HG03432 (cell line): ENCODE measurements around the gene CTBS.
A peak's percentile ranks its signal among the peaks of the same experiment; 100 is the strongest.

Experiments used
- ATAC-seq: cut with Tn5 transposase; IDR thresholded peaks from one replicate; pipeline ENCODE4 v1.9.1; 2021; ENCODE audit warnings: mild to moderate bottlenecking, moderate library complexity; ENCODE audit not compliant: unreplicated experiment

The CTBS gene

DNA sequence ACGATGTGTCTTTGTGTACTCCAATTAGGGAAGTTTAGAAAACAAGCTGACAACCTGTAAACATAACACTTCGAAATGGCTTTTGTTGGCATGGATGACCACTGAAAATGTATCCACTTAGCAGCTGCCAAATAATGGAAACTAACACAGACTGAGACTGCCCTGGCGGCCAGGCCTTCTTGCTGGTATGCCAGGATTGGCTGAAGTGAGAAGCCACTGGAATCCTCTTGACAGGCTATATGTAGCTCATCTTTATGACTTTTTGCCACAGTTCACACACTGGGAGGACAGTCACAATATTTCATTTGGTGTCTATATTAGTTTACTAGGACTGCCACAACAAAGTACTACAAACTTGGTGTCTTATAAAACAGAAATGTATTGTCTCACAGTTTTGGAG is 12.9 kb upstream of the CTBS start:
- ATAC-seq, result no peak

DNA sequence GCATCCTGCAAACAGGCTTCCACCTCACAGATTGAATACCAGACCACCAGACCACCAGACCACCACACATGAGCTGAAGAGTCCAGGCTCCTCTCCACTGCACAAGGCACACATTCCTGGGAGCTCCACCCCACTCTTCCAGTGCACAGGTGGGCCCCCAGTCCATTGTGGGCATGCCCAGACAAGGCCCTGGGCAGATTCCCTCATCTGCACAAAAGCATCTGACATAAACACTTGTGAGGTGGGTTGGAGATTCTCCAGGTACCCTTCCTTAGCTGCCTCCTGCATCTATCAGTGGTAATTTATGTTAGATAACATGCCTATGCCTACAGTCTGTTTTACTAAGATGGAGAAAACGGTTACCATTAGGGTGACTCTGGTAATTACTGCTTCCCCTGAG is 11.6 kb upstream of the CTBS start:
- ATAC-seq, result no peak

DNA sequence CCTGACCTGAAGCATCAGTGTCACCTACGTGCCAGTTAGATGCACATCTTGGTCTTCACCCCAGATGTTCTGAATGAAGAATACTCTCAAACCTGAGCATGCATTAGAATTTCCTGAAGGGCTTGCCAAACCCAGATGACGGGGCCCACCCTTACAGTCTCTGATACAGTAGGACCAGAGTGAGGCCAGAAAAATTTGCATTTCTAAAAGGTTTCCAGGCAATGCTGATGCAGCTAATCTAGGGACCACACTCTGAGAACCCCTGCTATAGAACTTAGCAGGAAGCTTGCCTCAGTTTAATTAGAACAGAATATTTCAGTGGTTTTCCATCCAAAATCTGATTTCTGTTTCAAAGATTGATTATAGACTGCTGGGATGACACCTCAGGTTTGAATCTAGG is 9.9 kb upstream of the CTBS start:
- peak; percentile 49 for ATAC-seq

GRCh38 chr1:84583648-84584047 is 9.4 kb upstream of the CTBS start:
- ATAC-seq, result no peak

GRCh38 chr1:84582802-84583587 is 8.8 kb upstream of the CTBS start:
- peak; percentile 67 for ATAC-seq

GRCh38 chr1:84581648-84582047 is 7.4 kb upstream of the CTBS start:
- ATAC-seq, result no peak

DNA sequence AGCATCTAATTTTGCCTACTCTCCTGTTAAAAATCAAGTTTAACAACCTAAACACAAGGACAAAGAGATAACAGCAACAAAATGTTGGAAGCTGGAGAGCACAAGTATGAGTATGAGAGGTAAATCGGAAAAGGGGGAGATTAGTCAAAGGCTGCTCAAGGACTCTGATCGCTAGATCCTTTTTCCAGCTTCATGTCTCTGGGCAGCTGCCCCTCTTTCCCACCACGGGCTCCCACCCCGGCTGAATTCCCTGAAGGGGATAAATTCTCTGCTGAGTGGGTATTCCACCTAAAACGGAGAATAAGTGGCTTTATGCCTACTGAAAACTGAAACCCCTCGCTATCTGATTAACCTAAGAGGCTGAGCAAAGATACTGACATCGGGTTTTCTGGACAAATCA is 696 bp upstream of the CTBS start:
- ATAC-seq, result no peak

DNA sequence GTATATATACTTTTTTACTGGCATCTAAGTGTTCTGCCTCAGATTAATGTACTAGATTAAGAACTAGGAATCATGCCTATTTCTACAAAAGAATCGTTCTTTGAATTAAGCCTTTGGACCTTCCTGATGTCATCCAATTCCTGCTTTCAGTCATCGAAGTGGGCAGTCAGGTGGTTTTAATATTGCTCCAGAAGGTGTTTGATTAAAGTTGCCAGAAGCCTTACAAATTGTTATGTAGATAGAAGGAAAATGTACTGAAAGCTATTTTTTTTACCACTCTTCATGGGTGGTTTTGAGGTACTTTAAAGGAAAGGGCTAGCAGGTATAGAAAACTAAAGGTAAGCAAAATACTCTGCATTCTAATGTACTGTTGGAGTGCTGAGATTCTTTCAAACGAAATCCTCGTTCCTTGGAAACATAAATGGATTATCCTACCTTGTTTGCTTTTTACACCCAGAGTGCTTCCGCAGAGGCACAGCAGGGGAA is 716 bp downstream of the CTBS start:
- no peak for ATAC-seq

- ATAC-seq, result no peak
Measured at GRCh38 chr1:84571150-84571535, 3.1 kb downstream of the CTBS start.

GRCh38 chr1:84570436-84571149 is 3.6 kb downstream of the CTBS start:
- ATAC-seq, result no peak

DNA sequence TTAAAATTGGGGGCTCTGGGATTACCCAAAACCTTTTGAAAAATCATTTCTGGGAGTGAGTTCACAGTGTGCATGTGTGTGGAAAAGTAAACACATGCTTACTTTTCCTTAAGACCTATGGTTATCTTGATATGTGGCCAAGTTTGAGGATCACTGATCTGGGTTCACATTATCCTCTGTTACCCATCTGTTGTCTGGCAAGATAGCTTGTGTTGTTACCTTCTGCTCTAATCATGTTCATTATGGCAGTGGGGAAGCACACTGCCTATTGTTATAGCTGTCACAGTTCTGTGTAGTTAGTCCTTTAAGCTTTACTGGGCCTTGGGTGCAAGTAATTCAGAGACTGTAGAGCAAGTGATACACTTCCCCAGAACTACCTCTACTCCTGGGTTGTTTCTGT is 5.0 kb downstream of the CTBS start:
- no peak for ATAC-seq

DNA sequence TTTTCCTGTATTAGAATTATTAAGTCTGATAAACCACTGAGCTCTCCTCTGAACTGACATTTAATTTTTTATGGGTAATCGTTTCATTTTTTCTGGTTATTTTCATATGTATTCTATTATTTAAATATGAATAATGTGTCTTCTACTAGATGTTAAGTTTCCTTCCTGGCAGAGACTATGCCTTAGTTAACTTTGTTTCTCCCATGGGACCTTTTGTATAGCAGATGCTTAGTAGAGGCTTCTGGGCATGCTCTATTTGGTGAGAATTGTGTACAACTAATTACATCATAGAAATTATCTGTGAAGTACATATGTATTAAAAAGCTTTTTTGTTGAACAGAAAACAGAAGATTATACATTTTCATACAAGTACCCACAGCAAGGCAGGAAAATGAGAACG is 23.4 kb downstream of the CTBS start:
- ATAC-seq, result no peak

DNA sequence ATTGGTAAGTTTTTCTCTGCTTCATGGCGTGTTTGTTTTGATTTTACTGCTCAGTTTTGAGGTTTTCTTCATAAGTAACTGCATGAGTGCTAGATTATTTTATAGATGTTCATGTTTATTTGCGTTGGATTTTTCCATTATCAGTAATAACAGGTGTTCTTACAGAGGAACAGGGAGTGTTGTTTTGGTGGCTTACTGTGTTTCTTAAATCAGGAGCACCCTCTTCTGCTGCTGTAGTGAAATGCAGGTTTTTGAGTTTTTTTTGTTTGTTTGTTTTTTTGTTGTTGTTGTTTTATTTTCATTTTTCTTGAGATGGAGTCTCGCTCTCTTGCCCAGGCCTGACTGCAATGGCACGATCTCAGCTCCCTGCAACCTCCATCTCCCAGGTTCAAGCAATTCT is 32.6 kb downstream of the CTBS start:
- no peak for ATAC-seq

GRCh38 chr1:84540759-84541158 is 33.5 kb downstream of the CTBS start:
- ATAC-seq, result no peak

GRCh38 chr1:84539972-84540371 is 34.3 kb downstream of the CTBS start:
- ATAC-seq, result no peak

- no peak for ATAC-seq
Measured at GRCh38 chr1:84538599-84538998, 35.6 kb downstream of the CTBS start.

GRCh38 chr1:84525779-84526178 is 48.5 kb downstream of the CTBS start:
- no peak for ATAC-seq

DNA sequence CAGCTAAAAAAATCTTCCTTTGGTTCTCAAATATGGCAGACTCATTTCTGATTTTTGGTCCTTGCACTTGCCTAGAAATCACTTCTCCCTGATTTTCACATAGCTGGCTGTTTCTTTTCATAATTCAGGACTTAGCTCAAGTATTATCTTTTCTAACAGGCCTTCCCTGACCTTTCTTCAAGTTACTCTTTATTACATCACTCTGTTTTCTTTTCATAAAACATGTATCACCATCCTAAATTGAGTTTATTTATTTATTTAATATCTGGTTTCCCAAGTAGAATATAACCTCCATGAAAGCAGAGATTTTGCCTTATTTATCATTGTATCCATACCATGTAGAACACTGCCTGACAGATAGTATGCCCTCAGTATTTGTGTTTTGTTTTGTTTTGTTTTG is 49.6 kb downstream of the CTBS start:
- ATAC-seq, result no peak

DNA sequence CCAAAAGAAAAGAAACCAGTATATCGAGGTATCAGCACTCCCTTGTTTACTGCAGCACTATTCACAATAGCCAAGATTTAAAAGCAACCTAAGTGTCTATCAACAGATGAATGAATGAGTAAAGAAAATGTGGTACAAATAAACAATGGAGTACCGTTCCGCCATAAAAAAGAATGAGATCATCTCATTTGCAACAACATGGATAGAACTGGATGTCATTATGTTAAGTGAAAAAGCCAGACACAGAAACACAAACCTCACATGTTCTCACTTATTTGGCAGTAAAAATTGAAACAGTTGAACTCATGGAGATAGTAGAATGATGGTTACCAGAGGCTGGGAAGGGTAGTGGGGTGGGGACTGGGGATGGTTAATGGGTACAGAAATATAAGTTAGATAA is 63.6 kb downstream of the CTBS start:
- ATAC-seq, result no peak

GRCh38 chr1:84510165-84510564 is 64.1 kb downstream of the CTBS start:
- no peak for ATAC-seq

DNA sequence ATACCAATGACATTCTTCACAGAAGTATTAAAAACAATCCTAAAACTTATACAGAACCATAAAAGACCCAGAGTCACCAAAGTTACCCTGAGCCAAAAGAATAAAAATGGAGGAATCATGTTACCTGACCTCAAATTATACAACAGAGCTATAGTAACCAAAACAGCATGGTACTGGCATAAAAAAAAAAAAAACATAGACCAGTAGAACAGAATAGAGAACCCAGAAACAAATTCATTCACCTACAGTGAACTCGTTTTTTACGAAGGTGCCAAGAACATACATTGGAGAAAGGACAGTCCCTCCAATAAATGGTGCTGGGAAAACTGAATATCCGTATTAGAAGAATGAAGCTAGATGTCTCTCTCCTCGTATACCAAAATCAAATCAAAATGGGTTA is 65.2 kb downstream of the CTBS start:
- ATAC-seq, result no peak

GRCh38 chr1:84508510-84508909 is 65.7 kb downstream of the CTBS start:
- no peak for ATAC-seq
